Spleen (tissue), 11 donors: ENCODE data around the gene PTPRT. TPM values are rescaled to one million over a fixed set of nuclear protein-coding genes. Genes with fewer than 3 reads are reported as not detected.

Source experiments
- DNase-seq: peaks from one replicate; pipeline ENCODE4 v3.0.0-alpha.2; 2020
- H3K27ac ChIP-seq, 8 donors: fragments of 200-600 bp; sonication (generic) in 7 of 8; 1 replicate in 4 of 8; 2 replicates in 4 of 8; pipeline versions ENCODE4 v1.5.0 to v1.8.0; 2016 to 2021; ENCODE audit warnings: inconsistent platforms in 4 of 8, mild to moderate bottlenecking in 4 of 8, moderate library complexity in 1 of 8
- H3K27me3 ChIP-seq, 7 donors: fragments of 200-600 bp; sonication (generic) in 6 of 7; replicated peaks in 1 of 7; 1 replicate in 4 of 7; 2 replicates in 3 of 7; pipeline versions ENCODE4 v1.5.0 to v1.8.0; 2016 to 2021; ENCODE audit warnings: inconsistent platforms in 3 of 7, mild to moderate bottlenecking in 1 of 7
- H3K36me3 ChIP-seq, 6 donors: fragments of 200-600 bp; sonication (generic) in 5 of 6; 1 replicate in 4 of 6; 2 replicates in 2 of 6; pipeline versions ENCODE4 v1.5.0 to v1.8.0; 2016 to 2021; ENCODE audit warnings: inconsistent platforms in 2 of 6
- H3K4me1 ChIP-seq, 6 donors: fragments of 200-600 bp; sonication (generic) in 5 of 6; 1 replicate in 3 of 6; 2 replicates in 3 of 6; pipeline versions ENCODE4 v1.5.0 to v1.8.0; 2016 to 2021; ENCODE audit warnings: inconsistent platforms in 3 of 6
- H3K4me3 ChIP-seq, 8 donors: fragments of 200-600 bp; sonication (generic) in 7 of 8; 1 replicate in 4 of 8; 2 replicates in 4 of 8; pipeline versions ENCODE4 v1.5.0 to v1.8.0; 2016 to 2021; ENCODE audit warnings: inconsistent platforms in 4 of 8, mild to moderate bottlenecking in 4 of 8, moderate library complexity in 2 of 8
- H3K9me3 ChIP-seq, 8 donors: fragments of 200-600 bp; sonication (generic) in 7 of 8; 1 replicate in 4 of 8; 2 replicates in 4 of 8; pipeline versions ENCODE4 v1.5.0 to v1.8.0; 2016 to 2021; ENCODE audit warnings: inconsistent platforms in 4 of 8
- POLR2A ChIP-seq, 3 donors: fragments of 450-650 bp; IDR thresholded peaks; one replicate each; pipeline ENCODE4 v1.5.1; 2017; ENCODE audit warnings: antibody characterized with exemption in 3 of 3, mild to moderate bottlenecking in 1 of 3
- POLR2AphosphoS5 ChIP-seq, 3 donors: sonication (generic); formaldehyde crosslinking; IDR thresholded peaks; one replicate each; pipeline ENCODE4 v1.5.1; 2017; ENCODE audit warnings: antibody characterized with exemption in 3 of 3
- WGBS, 5 donors: extraction: QIAGEN DNeasy Blood & Tissue Kit in 3 of 5; methylation state at CpG; one replicate each; pipeline versions ENCODE4 v1.1.5 to v1.1.7; 2013 to 2018; 5-methylcytosine and 5-hydroxymethylcytosine counted together
- intact Hi-C: fragments of 100-400 bp; cut with DNase I; formaldehyde crosslinking; loops from one replicate; pipeline ENCODE4 v1.15.0; 2023; ENCODE audit warnings: low total_unique reads
- polyA plus RNA-seq, 3 donors: library from polyadenylated mRNA; stranded (reverse); fragments of 200-250 nt; gene quantifications; one replicate each; pipeline ENCODE4 v1.2.1, GENCODE V29; 2013
- total RNA-seq, 7 donors: library from RNA; depleted of rRNA in 3 of 7; stranded (reverse); fragments of >200 nt in 3 of 7; fragmentation: NEBNext Ultra II Directional in 4 of 7; extraction: Animal tissue kit (Norgen Biotek cat#: 25700) in 4 of 7; gene quantifications; one replicate each; pipeline versions ENCODE4 v1.1.0 to v1.2.1, GENCODE V29; 2016 to 2021
- TF ChIP-seq, protein P1 (sequence below), 11 experiments: fragments of 200-600 bp in 7 of 11; fragments of 450-650 bp in 4 of 11; sonication (generic) in 4 of 11; IDR thresholded peaks in 8 of 11; conservative IDR thresholded peaks in 3 of 11; 1 replicate in 7 of 11; 2 replicates in 4 of 11; pipeline versions ENCODE4 v1.4.0 to v1.8.0; 2016 to 2021; ENCODE audit warnings: antibody characterized with exemption in 11 of 11, inconsistent platforms in 4 of 11, mild to moderate bottlenecking in 1 of 11
- donor health status: healthy with polysubstance abuse.
- donor health status: DM: no; HTN: no; CAD: no; lungs with moderate emphysema.
- donor health status: DM: no; HTN: no; CAD: no.
- donor health status: Bipolar disorder and iron deficiency.
- donor health status: healthy.
- donor health status: DM: no; HTN: no; CAD: no.
- donor health status: DM: yes; HTN: yes; CAD: no.

PTPRT gene
- total and polyA plus RNA-seq, 10 donors = 0.02 to 4.7 (median 1.2) TPM

- intact Hi-C loops = no loop called here
- 61 to 75% (median 70%) methylated on average over 10 of the region's 10 CpGs for WGBS, 5 donors
- TF ChIP-seq, protein P1, sequence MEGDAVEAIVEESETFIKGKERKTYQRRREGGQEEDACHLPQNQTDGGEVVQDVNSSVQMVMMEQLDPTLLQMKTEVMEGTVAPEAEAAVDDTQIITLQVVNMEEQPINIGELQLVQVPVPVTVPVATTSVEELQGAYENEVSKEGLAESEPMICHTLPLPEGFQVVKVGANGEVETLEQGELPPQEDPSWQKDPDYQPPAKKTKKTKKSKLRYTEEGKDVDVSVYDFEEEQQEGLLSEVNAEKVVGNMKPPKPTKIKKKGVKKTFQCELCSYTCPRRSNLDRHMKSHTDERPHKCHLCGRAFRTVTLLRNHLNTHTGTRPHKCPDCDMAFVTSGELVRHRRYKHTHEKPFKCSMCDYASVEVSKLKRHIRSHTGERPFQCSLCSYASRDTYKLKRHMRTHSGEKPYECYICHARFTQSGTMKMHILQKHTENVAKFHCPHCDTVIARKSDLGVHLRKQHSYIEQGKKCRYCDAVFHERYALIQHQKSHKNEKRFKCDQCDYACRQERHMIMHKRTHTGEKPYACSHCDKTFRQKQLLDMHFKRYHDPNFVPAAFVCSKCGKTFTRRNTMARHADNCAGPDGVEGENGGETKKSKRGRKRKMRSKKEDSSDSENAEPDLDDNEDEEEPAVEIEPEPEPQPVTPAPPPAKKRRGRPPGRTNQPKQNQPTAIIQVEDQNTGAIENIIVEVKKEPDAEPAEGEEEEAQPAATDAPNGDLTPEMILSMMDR (IDR thresholded peaks at IDR 0.05 in 8 of 11, conservative IDR thresholded peaks at IDR 0.05 in 3 of 11) = no peak
- no peak for TF ChIP-seq POLR2AphosphoS5 (IDR thresholded peaks at IDR 0.05)
- TF ChIP-seq POLR2A (IDR thresholded peaks at IDR 0.05) = no peak
- Histone ChIP-seq H3K4me1 (no peaks in the 10 kb centered on the region), H3K27me3 (peaks cover 0 to 17% (median 0%) of the 10 kb centered on the region in 7 donors), H3K9me3 (peaks cover 0 to 33% (median 10%) of the 10 kb centered on the region in 8 donors), H3K27ac (no peak overlapping the region), H3K4me3 (no peak overlapping the region), H3K36me3 (no peaks in the 10 kb centered on the region)
- no peak for DNase-seq
These were observed 244.3 kb downstream of the PTPRT start for GRCh38 chr20:42945234-42945994.

- 73 to 87% (median 76%) methylated on average over 2 of the region's 2 CpGs for WGBS, 5 donors
- no peak overlapping the region for H3K27ac ChIP-seq
- no peaks in the 10 kb centered on the region for H3K4me1 ChIP-seq
- no peaks in the 10 kb centered on the region for H3K36me3 ChIP-seq
- intact Hi-C loops = no loop called here
- H3K4me3 ChIP-seq = no peak overlapping the region
- H3K27me3 ChIP-seq = peaks cover 0 to 17% (median 0%) of the 10 kb centered on the region in 7 donors
- no peaks in the 10 kb centered on the region for H3K9me3 ChIP-seq
- DNase-seq = no peak
- TF ChIP-seq POLR2AphosphoS5 (IDR thresholded peaks at IDR 0.05) (no peak), POLR2A (IDR thresholded peaks at IDR 0.05) (no peak)
- TF ChIP-seq, protein P1 (IDR thresholded peaks at IDR 0.05 in 8 of 11, conservative IDR thresholded peaks at IDR 0.05 in 3 of 11) = no peak
These were observed 248.1 kb downstream of the PTPRT start for GRCh38 chr20:42941629-42942028.

GRCh38 chr20:42938441-42939205 lies 251.1 kb downstream of the PTPRT start:
- no peak overlapping the region for H3K27ac ChIP-seq
- intact Hi-C loops = no loop called here
- WGBS, 5 donors = 64 to 81% (median 74%) methylated on average over 3 of the region's 3 CpGs
- H3K4me1 ChIP-seq = no peaks in the 10 kb centered on the region
- H3K9me3 ChIP-seq = peaks cover 0 to 11% (median 0%) of the 10 kb centered on the region in 8 donors
- H3K27me3 ChIP-seq = peaks cover 0 to 7% (median 0%) of the 10 kb centered on the region in 7 donors
- TF ChIP-seq POLR2AphosphoS5 (IDR thresholded peaks at IDR 0.05) (no peak), POLR2A (IDR thresholded peaks at IDR 0.05) (no peak)
- TF ChIP-seq, protein P1 (IDR thresholded peaks at IDR 0.05 in 8 of 11, conservative IDR thresholded peaks at IDR 0.05 in 3 of 11) = no peak
- H3K36me3 ChIP-seq = no peaks in the 10 kb centered on the region
- no peak overlapping the region for H3K4me3 ChIP-seq
- no peak for DNase-seq

DNA sequence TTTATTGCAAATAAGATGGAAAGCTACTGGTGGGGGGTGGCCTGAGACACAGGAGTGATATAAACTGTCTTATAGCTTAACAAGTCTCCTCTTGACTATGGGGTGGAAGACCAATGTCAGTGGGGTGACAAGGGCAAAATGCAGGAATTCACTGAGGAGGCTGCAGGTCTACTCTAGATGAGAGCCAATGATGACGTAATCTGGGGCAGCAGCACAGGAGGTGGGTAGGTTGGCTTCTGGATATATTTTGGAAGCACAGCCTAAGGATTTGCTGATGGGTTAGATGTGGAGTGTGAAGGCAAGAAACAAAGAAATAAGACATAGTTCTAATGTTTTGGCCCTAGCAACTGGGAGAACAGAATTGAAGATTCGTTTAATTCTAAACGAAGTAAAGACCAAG lies 253.2 kb downstream of the PTPRT start:
- peaks cover 0 to 4% (median 0%) of the 10 kb centered on the region in 7 donors for H3K27me3 ChIP-seq
- 79 to 88% (median 84%) methylated on average over 3 of the region's 3 CpGs for WGBS, 5 donors

More for the DNA sequence above, 253.2 kb downstream of the PTPRT start:
- no peak for TF ChIP-seq POLR2A (IDR thresholded peaks at IDR 0.05)
- no peak for TF ChIP-seq POLR2AphosphoS5 (IDR thresholded peaks at IDR 0.05)
- TF ChIP-seq, protein P1 (IDR thresholded peaks at IDR 0.05 in 8 of 11, conservative IDR thresholded peaks at IDR 0.05 in 3 of 11) = no peak
- no peak for DNase-seq
- intact Hi-C loops = no loop called here
- Histone ChIP-seq H3K9me3 (peaks cover 0 to 11% (median 0%) of the 10 kb centered on the region in 8 donors), H3K36me3 (no peaks in the 10 kb centered on the region), H3K4me3 (no peak overlapping the region), H3K4me1 (no peaks in the 10 kb centered on the region), H3K27ac (no peak overlapping the region)
